ENCODE measurements around the gene EXO1.
A peak's percentile ranks its signal among the peaks of the same experiment; 100 is the strongest.
"Not testable (repeated sequence)": the region's sequence is repeated elsewhere in the genome, so short reads cannot be mapped to it uniquely, and the experiment has no call there.

Gene EXO1

DNA sequence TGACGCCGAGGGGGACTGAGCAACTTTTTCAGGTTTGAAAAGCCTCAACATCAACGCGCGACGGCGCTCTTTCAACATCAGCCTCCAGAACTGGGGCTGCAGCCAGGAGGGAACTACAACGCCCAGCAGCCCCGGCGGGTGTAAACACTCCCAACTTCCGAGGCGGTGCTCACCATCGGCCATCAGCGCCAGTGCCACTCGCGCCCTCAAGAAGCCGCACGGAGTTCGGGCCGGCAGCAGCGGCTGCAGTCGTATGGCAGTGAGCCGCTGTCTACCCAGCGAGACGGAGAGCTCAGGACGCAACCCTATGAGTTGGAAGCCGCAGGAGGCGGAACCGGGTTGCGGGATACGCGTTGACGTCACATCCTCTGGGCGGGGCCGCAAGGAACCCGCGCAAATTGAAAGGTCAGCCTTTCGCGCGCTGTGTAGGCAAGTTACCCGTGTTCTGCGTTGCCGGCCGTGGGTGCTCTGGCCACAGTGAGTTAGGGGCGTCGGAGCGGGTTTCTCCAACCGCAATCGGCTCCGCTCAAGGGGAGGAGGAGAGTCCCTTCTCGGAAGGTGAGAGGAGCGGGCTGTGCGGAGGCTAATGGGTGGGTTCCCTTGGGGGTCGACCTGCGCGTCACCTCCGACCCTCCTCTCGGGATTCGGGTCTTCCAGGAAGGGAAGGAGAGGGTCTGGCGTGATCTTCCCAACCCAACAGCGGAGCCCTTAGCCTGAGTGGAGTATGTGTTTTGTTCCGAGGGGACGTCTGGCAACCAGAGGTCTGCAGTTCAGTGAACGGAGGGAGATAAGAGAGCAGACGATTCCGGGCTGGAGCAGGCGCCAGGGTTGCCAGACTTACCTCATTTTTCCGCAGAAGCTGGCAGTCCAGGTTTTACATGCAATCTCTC, at the start of gene EXO1:
EXO1 (plus strand) TSS at position 409 of the 890 bp plus-strand sequence. CDS start 2,222 bp downstream, outside the sequence.
- peak within 1 kb of the TSS; percentile 99 for H3K4me3 Mint-ChIP-seq
- H3K4me1 Mint-ChIP-seq: peaks cover 15% of the 10 kb centered on the region
- H3K9me3 Mint-ChIP-seq: no peaks in the 10 kb centered on the region
- H3K27ac Mint-ChIP-seq: peak within 1 kb of the TSS; percentile 97
- peak; percentile 97 for ATAC-seq
- peak; percentile 81 to 96 for DNase-seq (ENCODE audit: low spot score in 2 of 2)
- H3K36me3 Mint-ChIP-seq: peaks cover 51% of the 10 kb centered on the region

DNA sequence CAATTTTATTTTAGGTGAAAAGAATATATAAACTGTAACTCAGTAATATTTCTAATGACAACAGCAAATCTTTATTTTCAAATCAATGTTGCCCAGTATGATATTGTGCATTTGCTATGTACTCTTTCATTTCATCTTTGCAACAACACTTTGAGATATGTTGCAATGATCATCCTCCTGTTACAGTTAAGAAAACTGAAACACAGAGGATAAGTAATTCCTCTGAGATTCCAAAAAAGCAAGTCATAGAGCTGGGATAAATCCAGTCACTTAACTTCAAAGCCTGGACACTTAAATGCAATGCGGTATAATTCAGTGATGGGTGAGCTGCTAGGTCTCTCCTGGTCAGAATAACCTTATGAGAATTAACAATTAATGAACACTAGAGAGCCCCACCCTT, 48.6 kb upstream of the EXO1 start:
- Mint-ChIP-seq H3K36me3 (no peaks in the 10 kb centered on the region), H3K9me3 (no peaks in the 10 kb centered on the region), H3K4me3 (no peak overlapping the region), H3K27ac (no peak overlapping the region), H3K4me1 (no peaks in the 10 kb centered on the region)
- DNase-seq (ENCODE audit: low spot score in 2 of 2) (no peak), ATAC-seq (no peak)

DNA sequence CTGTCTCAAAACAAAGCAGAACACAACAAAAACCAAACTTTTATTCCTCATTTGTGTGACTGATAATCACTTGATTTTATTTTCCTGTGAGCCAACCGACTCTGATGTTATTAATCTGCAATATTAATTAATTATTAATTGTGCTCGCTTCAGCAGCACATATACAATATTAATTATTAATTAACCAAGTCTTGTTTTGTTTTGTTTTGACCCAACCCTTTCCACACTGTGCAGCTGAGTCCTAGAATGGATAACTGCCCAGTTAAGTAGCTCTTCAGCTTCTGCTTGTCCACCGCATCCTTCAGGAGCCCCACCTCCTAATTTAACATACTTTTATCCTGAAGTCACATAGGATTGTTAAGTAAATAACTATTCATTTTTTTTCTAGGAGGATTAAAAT, 47.4 kb upstream of the EXO1 start:
- DNase-seq (ENCODE audit: low spot score in 2 of 2) (no peak), ATAC-seq (no peak)
- H3K9me3 Mint-ChIP-seq: no peaks in the 10 kb centered on the region
- no peak overlapping the region for H3K4me3 Mint-ChIP-seq
- no peaks in the 10 kb centered on the region for H3K36me3 Mint-ChIP-seq
- H3K27ac Mint-ChIP-seq: no peak overlapping the region
- no peaks in the 10 kb centered on the region for H3K4me1 Mint-ChIP-seq

DNA sequence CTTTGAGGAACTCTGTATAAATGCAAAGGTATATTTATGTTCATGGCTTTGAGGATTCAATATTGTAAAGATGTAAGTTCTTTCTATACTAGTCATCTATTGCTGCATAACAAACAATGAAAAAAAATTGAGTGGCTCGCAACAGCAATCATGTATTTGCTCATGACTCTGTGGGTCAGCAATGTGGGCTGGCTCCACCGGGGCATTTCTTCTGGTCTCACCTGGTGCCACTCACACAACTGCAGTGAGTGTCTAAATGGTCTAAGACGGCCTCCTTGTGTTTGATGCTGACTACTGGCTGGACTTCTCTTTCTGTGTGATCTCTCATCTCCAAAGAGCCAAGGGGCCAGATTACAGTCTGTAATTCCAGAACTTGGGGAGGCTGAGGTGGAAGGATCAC, 45.1 kb upstream of the EXO1 start:
- no peaks in the 10 kb centered on the region for H3K4me1 Mint-ChIP-seq
- H3K4me3 Mint-ChIP-seq: no peak overlapping the region
- no peaks in the 10 kb centered on the region for H3K9me3 Mint-ChIP-seq
- DNase-seq (ENCODE audit: low spot score in 2 of 2): no peak
- H3K27ac Mint-ChIP-seq: no peak overlapping the region
- H3K36me3 Mint-ChIP-seq: no peaks in the 10 kb centered on the region
- ATAC-seq: no peak

DNA sequence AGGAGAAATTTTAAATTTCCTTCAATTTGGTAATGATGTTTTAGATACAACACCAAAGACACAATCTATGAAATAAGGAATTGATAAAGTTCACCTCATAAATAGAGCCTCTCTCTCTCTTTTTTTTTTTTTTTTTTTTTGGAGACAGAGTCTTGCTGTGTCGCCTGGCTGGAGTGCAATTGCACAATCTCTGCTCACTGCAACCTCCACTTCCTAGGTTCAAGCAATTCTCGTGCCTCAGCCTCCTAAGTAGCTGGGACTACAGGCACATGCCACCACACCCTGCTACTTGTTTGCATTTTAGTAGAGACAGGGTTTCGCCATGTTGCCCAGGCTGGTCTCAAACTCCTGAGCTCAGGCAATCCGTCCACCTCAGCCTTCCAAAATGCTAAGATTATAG, 43.3 kb upstream of the EXO1 start:
- not testable (repeated sequence) for H3K36me3 Mint-ChIP-seq; H3K27ac Mint-ChIP-seq; DNase-seq (ENCODE audit: low spot score in 2 of 2); H3K4me1 Mint-ChIP-seq; H3K9me3 Mint-ChIP-seq; ATAC-seq; H3K4me3 Mint-ChIP-seq

DNA sequence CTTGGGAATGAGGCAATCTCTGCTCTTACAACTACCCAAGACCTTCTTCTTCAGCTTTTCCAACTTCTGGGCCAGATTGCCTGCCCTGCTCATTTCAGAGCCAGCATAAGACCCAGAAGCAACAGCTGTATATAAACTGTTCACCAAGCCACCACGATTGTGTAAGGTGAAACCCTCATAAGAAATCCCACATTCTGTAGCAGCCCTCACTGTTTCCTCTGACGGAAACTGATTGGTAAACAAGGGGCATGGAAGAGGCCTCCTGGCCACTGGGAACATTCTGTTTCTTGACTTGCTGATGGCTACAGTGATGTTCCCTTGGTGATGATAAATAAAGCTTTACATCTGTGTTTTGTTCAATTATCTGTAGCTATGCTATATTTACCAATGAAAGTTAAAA, 39.7 kb upstream of the EXO1 start:
- Mint-ChIP-seq H3K27ac (no peak overlapping the region), H3K4me1 (no peaks in the 10 kb centered on the region), H3K9me3 (no peaks in the 10 kb centered on the region), H3K4me3 (no peak overlapping the region), H3K36me3 (no peaks in the 10 kb centered on the region)
- ATAC-seq (no peak), DNase-seq (ENCODE audit: low spot score in 2 of 2) (no peak)

DNA sequence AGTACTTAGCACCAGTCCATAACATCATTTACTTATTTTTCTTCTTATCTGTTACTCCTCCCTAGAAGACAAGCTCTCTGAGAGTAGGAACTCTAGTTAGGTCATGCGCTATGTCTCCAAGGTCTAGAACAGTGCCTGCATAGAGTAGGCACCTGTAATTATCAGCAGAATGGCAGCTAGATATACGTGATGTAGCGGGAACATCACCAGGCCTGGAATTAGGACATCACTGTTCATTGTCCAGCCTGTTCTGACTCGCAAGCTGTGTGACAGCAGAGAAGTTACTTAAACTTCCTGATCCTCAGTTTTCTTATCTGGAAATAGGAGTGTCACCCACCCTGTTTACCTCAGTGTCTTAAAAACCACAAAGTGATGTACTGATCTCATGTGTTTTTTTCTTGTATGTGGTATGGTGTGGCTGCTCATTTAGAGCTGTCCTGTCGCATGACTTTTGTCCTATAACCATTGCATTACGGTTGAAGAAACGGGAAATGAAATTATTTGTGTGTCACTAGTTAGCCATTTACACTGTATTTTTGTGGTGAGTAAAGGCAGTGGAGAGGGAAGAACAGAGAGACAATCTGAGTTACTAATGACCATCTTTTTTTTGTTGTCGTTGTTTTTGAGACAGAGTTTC, 37.1 kb upstream of the EXO1 start:
- H3K9me3 Mint-ChIP-seq: no peaks in the 10 kb centered on the region
- no peak overlapping the region for H3K27ac Mint-ChIP-seq
- H3K4me1 Mint-ChIP-seq: no peaks in the 10 kb centered on the region
- H3K4me3 Mint-ChIP-seq: no peak overlapping the region
- no peak for DNase-seq (ENCODE audit: low spot score in 2 of 2)
- no peaks in the 10 kb centered on the region for H3K36me3 Mint-ChIP-seq
- no peak for ATAC-seq

DNA sequence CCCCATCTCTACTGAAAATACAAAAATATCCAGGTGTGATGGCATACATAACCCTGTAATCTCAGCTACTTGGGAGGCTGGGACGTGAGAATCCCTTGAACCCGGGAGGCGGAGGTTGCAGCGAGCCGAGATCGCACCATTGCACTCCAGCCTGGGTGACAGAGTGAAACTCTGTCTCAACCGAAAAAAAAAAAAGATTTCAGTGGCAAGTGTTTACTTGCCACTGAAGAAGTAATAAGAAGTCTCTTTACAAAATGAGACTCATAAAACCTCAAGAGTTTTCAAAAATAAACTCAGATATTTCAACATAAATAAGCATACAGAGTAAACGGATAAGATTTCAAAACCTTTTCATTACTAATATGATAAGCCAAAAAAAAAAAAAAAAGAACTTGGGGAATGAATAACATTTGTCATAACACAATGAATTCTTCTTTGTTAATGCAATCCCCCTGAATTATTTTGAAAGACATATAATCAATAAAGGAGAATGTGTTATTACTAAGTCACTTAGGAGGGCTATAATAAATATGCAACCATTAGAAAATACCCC, 34.2 kb upstream of the EXO1 start:
- H3K9me3 Mint-ChIP-seq: no peaks in the 10 kb centered on the region
- no peaks in the 10 kb centered on the region for H3K4me1 Mint-ChIP-seq
- ATAC-seq: no peak

DNA sequence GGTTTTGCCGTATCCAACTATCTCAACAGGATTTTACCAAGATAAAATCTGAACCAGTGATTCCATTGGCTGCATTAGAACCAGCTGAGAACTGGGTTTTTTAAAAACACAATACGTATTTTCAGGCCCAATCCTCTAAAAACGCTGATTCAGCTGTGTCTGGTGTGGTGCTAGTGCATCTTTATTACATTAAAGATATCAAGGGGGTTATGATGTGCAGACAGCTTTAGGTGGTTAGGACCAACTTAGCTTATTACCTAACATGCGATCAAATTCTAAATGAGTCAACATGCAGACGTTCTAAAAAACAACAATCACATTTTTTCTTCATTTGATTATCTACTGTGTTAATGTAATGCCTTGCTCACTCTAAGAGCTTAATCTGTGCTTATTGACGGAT, 32.0 kb upstream of the EXO1 start:
- no peaks in the 10 kb centered on the region for H3K4me1 Mint-ChIP-seq
- ATAC-seq: no peak
- DNase-seq (ENCODE audit: low spot score in 2 of 2): no peak
- H3K27ac Mint-ChIP-seq: no peak overlapping the region
- H3K9me3 Mint-ChIP-seq: no peaks in the 10 kb centered on the region
- no peaks in the 10 kb centered on the region for H3K36me3 Mint-ChIP-seq
- H3K4me3 Mint-ChIP-seq: no peak overlapping the region

More for the DNA sequence above, 34.2 kb upstream of the EXO1 start:
- Mint-ChIP-seq H3K27ac (no peak overlapping the region), H3K4me3 (no peak overlapping the region), H3K36me3 (no peaks in the 10 kb centered on the region)
- DNase-seq (ENCODE audit: low spot score in 2 of 2): no peak

DNA sequence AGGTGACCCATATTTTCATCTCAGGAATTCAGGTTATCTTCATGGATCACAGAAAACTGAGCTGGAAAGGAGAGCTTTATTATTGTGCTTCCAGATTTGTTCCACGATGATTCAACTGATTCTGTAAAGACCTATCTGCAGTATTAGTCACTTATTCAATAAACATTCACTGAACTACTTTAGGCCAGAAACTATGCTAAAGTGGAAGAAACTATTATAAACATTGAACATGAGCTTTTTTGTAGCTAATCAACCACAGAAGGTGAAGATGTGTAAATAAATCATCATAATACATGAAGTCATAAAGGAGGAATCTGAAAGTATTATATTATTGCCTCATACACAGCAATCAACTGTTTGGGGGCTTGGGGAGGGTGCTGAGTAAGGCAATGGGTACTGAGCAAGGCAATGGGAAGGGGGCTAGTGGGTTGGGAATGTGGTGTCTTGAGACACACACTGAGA, 30.6 kb upstream of the EXO1 start:
- H3K4me1 Mint-ChIP-seq: no peaks in the 10 kb centered on the region
- H3K36me3 Mint-ChIP-seq: no peaks in the 10 kb centered on the region
- H3K4me3 Mint-ChIP-seq: no peak overlapping the region
- no peaks in the 10 kb centered on the region for H3K9me3 Mint-ChIP-seq
- no peak overlapping the region for H3K27ac Mint-ChIP-seq
- ATAC-seq (no peak), DNase-seq (ENCODE audit: low spot score in 2 of 2) (no peak)

DNA sequence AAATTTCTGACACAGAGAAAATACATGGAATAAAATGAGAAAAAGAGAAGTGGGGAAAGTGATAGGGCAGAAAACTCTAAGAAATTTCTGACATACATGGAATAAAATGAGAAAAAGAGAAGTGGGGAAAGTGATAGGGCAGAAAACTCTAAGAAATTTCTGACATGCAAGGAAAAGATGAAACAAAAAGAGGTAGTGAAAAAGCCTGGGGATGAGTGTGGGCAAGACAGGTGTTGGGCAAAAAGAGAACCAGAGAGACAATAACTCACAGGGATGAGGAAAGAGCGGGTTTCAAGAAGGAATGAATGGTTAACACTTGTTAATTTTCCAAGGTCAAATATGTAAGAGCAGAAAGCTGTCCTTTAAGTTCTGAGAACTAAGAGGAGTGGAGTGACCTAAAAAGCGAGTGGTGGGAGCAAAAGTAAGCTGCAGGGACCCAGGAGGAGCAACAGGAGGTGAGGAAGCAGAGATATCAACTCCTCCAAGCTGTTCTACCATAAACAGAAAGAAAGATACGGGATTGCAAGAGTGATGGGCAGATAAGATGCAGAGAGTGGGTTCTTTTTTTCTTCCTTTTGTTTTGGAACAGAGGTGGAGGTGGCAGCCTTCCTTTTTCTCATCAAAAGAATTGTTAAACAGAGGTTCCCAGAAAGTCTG, 29.9 kb upstream of the EXO1 start:
- Mint-ChIP-seq H3K9me3 (no peaks in the 10 kb centered on the region), H3K4me3 (no peak overlapping the region), H3K4me1 (no peaks in the 10 kb centered on the region), H3K36me3 (no peaks in the 10 kb centered on the region), H3K27ac (no peak overlapping the region)
- ATAC-seq (no peak), DNase-seq (ENCODE audit: low spot score in 2 of 2) (no peak)

DNA sequence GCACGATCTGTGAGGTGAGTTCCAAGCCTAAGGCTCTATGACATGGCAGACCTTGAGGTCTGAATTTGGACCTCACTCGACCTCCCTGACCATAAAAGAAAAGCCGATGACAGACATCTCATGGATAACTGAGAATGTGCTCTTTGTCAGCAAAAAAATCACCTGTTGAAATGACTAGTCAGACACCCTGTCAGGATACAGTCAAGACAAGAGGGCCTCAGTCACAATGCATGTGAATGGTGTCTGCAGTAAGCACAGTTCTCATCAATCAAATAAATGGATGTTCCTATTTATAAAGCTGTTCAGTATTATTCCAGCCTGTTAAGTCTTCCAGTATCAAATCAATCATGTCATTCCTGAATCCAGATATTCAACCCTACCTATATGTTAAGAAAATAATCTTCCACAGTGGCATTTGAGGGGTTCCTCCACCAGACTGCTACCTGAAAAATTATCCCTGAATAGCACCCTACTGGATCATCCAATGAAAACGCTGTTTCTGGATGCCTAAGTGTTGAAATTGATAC, 28.6 kb upstream of the EXO1 start:
- H3K36me3 Mint-ChIP-seq: no peaks in the 10 kb centered on the region
- H3K4me1 Mint-ChIP-seq: no peaks in the 10 kb centered on the region
- no peak overlapping the region for H3K27ac Mint-ChIP-seq
- DNase-seq (ENCODE audit: low spot score in 2 of 2) (no peak), ATAC-seq (no peak)
- H3K4me3 Mint-ChIP-seq: no peak overlapping the region
- H3K9me3 Mint-ChIP-seq: no peaks in the 10 kb centered on the region

DNA sequence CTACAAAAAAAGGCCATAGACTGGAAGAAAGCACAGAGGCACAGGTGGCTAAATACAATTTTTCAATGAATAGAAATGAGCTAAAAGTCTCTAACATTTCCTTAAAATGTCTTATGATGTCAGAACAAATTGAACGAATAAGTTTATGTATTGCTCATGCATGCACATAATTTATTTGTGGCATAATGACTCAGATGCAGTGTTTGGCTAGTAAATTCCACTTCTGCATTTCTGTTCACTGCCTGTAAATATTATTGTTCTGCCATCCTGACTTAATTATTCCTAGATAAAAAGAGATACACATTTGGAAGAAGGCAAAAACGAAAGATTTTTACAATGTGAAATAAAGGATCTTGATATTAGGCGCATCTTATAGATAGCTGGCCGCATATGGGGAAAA, 26.6 kb upstream of the EXO1 start:
- no peak overlapping the region for H3K27ac Mint-ChIP-seq
- no peak for ATAC-seq
- no peak overlapping the region for H3K4me3 Mint-ChIP-seq
- no peak for DNase-seq (ENCODE audit: low spot score in 2 of 2)
- H3K9me3 Mint-ChIP-seq: no peaks in the 10 kb centered on the region
- H3K36me3 Mint-ChIP-seq: no peaks in the 10 kb centered on the region
- H3K4me1 Mint-ChIP-seq: no peaks in the 10 kb centered on the region

DNA sequence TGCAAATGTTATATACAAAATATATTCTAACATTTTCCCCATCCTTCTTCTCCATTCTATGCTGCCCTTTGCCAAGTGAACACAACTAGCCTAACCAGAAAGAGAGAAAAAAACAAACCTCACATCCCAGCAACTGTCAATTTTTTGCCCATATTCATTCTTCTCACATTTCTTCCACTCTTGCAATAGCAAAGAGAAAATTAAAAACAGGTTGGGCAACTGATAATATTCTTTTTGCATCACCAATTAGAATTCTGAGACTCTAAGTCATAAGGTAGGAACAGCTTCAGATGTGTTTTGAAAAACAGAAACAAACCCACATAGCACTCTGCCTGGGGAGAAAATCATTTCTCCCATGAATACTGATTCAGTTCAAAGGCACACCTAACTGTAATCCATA, 25.2 kb upstream of the EXO1 start:
- no peaks in the 10 kb centered on the region for H3K36me3 Mint-ChIP-seq
- DNase-seq (ENCODE audit: low spot score in 2 of 2): no peak

DNA sequence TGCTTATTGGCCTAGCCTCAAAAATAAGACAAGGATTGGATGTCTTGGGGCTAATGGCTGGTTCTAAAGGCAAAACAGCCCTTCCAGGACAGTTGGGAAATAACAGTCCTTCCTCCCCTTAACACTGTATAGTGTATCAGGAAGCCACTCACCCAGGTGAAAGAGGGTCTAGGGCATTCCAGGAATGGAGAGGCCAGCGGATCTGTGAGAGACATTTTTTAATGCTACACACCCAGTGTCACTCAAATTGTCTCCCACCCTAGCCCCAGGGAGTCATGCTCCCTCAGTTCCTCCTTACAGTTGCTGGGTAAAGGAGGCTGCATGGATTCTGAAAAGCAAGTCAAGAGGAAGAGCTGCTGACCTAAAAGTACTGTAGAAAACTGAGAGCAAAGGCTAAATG, 24.1 kb upstream of the EXO1 start:
- Mint-ChIP-seq H3K4me1 (no peaks in the 10 kb centered on the region), H3K27ac (no peak overlapping the region), H3K36me3 (no peaks in the 10 kb centered on the region), H3K9me3 (no peaks in the 10 kb centered on the region), H3K4me3 (no peak overlapping the region)
- no peak for ATAC-seq
- DNase-seq (ENCODE audit: low spot score in 2 of 2): no peak

More for the DNA sequence above, 25.2 kb upstream of the EXO1 start:
- no peak for ATAC-seq
- H3K4me1 Mint-ChIP-seq: no peaks in the 10 kb centered on the region
- H3K27ac Mint-ChIP-seq: no peak overlapping the region
- no peaks in the 10 kb centered on the region for H3K9me3 Mint-ChIP-seq
- H3K4me3 Mint-ChIP-seq: no peak overlapping the region
